ENCODE data around the gene PALMD. TPM values are rescaled to one million over a fixed set of nuclear protein-coding genes. Genes with fewer than 3 reads are reported as not detected.

PALMD gene
- total RNA-seq, 1 donor from 2014 or later: 1.3 TPM

GRCh38 chr1:99623554-99623953 lies 22.4 kb upstream of the PALMD start:
- FAIRE-seq: no peak
- H3K36me3 ChIP-seq (ENCODE audit: control insufficient read depth, insufficient read depth, low read length): no peaks in the 10 kb centered on the region
- no peak for DNase-seq (ENCODE audit: low read depth)
- TF ChIP-seq CTCF (IDR thresholded peaks at IDR 0.05; ENCODE audit: insufficient read depth, low read length, severe bottlenecking): no peak
- no peaks in the 10 kb centered on the region for H3K27me3 ChIP-seq (ENCODE audit: control insufficient read depth, insufficient read depth, low read length)
- no peak overlapping the region for H3K4me3 ChIP-seq (ENCODE audit: low read depth, low read length)

DNA sequence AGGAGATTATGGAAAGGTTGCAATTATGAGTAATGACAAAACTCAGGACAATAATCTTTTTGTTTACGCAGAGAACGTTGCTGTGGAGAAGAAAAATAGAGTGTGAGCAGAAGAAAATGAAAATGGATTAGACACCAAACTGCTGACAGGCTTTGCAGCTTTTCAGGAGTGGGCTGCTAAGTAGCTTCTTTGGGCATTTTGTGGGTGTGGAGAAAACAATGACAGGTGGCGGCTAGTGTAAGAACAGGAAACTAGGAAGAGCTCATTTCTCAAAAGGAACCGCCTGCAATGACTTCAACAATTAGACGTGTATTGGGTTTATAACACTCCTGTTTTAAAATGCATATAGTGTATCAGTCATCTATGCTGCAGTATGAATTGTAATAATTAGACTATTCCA lies 18.3 kb upstream of the PALMD start:
- Histone ChIP-seq H3K27me3 (ENCODE audit: control insufficient read depth, insufficient read depth, low read length) (no peaks in the 10 kb centered on the region), H3K36me3 (ENCODE audit: control insufficient read depth, insufficient read depth, low read length) (no peaks in the 10 kb centered on the region), H3K4me3 (ENCODE audit: low read depth, low read length) (no peak overlapping the region)
- TF ChIP-seq CTCF (IDR thresholded peaks at IDR 0.05; ENCODE audit: insufficient read depth, low read length, severe bottlenecking): no peak
- DNase-seq (ENCODE audit: low read depth) (no peak), FAIRE-seq (no peak)

GRCh38 chr1:99629164-99629563 lies 16.7 kb upstream of the PALMD start:
- Histone ChIP-seq H3K36me3 (ENCODE audit: control insufficient read depth, insufficient read depth, low read length) (no peaks in the 10 kb centered on the region), H3K27me3 (ENCODE audit: control insufficient read depth, insufficient read depth, low read length) (no peaks in the 10 kb centered on the region), H3K4me3 (ENCODE audit: low read depth, low read length) (no peak overlapping the region)
- FAIRE-seq (no peak), DNase-seq (ENCODE audit: low read depth) (no peak)
- TF ChIP-seq CTCF (IDR thresholded peaks at IDR 0.05; ENCODE audit: insufficient read depth, low read length, severe bottlenecking): no peak

DNA sequence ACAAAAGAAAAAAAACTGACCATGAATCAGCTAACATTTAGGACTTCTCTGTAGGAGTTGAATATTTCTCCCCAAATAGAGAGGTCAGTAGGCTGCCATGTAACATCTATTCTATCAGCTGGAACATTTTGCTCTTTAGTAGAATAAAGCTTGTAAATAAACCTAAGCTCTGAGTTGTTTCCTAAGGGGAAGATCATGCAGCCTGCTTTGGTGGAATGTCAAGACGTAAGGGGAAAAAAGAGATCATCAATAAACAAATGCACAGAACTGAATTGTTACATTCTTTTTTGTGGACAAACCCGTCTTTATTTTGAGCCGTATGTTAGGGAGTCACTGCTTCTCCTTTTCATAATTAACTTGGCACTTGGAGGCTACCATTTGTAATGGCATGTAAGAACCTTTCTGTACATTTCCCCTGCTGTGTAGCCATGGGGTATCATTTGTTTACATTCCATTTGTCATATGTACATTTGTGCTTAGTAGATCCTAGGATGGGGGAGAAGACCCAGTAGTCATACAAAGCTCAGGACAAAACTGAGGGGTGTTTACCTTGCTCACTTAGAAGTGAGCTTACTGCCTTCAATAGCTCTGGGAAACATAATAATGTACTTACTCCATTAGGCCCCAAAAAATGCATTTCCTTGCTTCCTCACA lies 10.8 kb upstream of the PALMD start:
- DNase-seq (ENCODE audit: low read depth) (peak; percentile 43), FAIRE-seq (no peak)
- no peak for TF ChIP-seq CTCF (IDR thresholded peaks at IDR 0.05; ENCODE audit: insufficient read depth, low read length, severe bottlenecking)
- no peaks in the 10 kb centered on the region for H3K36me3 ChIP-seq (ENCODE audit: control insufficient read depth, insufficient read depth, low read length)
- H3K27me3 ChIP-seq (ENCODE audit: control insufficient read depth, insufficient read depth, low read length): no peaks in the 10 kb centered on the region
- H3K4me3 ChIP-seq (ENCODE audit: low read depth, low read length): no peak overlapping the region

DNA sequence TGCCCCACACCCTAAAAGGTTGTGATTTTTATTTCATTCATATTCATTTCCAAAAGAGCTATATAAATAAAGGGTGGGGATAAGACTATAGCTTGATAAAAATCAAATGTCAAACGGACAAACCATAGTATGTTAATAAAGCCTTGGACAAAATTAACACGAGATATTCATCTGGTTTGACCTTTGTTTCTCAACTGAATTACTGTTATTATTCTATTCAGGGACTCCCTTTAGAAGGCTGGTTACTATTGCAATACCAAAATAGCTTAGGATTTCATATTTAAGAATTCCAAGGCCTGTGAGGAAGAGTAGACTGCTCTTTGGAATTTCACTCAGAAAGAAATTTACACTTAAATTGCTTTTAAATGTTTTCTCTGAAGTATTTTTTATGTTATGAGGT lies 10.2 kb upstream of the PALMD start:
- no peaks in the 10 kb centered on the region for H3K36me3 ChIP-seq (ENCODE audit: control insufficient read depth, insufficient read depth, low read length)
- DNase-seq (ENCODE audit: low read depth) (no peak), FAIRE-seq (no peak)
- TF ChIP-seq CTCF (IDR thresholded peaks at IDR 0.05; ENCODE audit: insufficient read depth, low read length, severe bottlenecking): no peak
- no peak overlapping the region for H3K4me3 ChIP-seq (ENCODE audit: low read depth, low read length)
- no peaks in the 10 kb centered on the region for H3K27me3 ChIP-seq (ENCODE audit: control insufficient read depth, insufficient read depth, low read length)

- FAIRE-seq (no peak), DNase-seq (ENCODE audit: low read depth) (no peak)
- Histone ChIP-seq H3K27me3 (ENCODE audit: control insufficient read depth, insufficient read depth, low read length) (no peaks in the 10 kb centered on the region), H3K36me3 (ENCODE audit: control insufficient read depth, insufficient read depth, low read length) (no peaks in the 10 kb centered on the region), H3K4me3 (ENCODE audit: low read depth, low read length) (no peak overlapping the region)
- no peak for TF ChIP-seq CTCF (IDR thresholded peaks at IDR 0.05; ENCODE audit: insufficient read depth, low read length, severe bottlenecking)
Measured at GRCh38 chr1:99636647-99637175, 9.2 kb upstream of the PALMD start.

Measured in bronchial epithelial cell (primary cell).